Fibroblast of pulmonary artery (primary cell): Measurements from ENCODE around the gene INHBC.

Experiments
- DNase-seq: peaks from one replicate; pipeline ENCODE4 v3.0.0-alpha.2; 2010; ENCODE audit warnings: low read depth
- H3K4me3 ChIP-seq: replicated peaks from 2 replicates; pipeline ENCODE4 v1.5.1; 2011; ENCODE audit warnings: low read depth, mild to moderate bottlenecking, control low read depth, low read length, moderate library complexity
- CTCF ChIP-seq: IDR thresholded peaks from 2 replicates; pipeline ENCODE4 v1.5.1; 2011; ENCODE audit warnings: mild to moderate bottlenecking, control low read depth, low read length, inconsistent platforms; ENCODE audit errors: missing control alignments

INHBC gene

GRCh38 chr12:57460468-57460784 is 25.8 kb downstream of the INHBC start:
- no peak for TF ChIP-seq CTCF
- peak overlapping the region; percentile 79 for H3K4me3 ChIP-seq
- DNase-seq = no peak

- H3K4me3 ChIP-seq = peak overlapping the region; percentile 66
Measured at GRCh38 chr12:57460841-57461275, 26.3 kb downstream of the INHBC start.

GRCh38 chr12:57461276-57461916 is 26.8 kb downstream of the INHBC start:
- DNase-seq = peak; percentile 37
- peak overlapping the region; percentile 66 for H3K4me3 ChIP-seq
- no peak for TF ChIP-seq CTCF

More at GRCh38 chr12:57460841-57461275, 26.3 kb downstream of the INHBC start:
- TF ChIP-seq CTCF = no peak
- no peak for DNase-seq

- no peak for DNase-seq
- peak overlapping the region; percentile 66 for H3K4me3 ChIP-seq
- no peak for TF ChIP-seq CTCF
Measured at GRCh38 chr12:57461917-57462250, 27.3 kb downstream of the INHBC start.

GRCh38 chr12:57462251-57462911 is 27.8 kb downstream of the INHBC start:
- TF ChIP-seq CTCF = peak; percentile 98
- peak overlapping the region; percentile 66 for H3K4me3 ChIP-seq
- DNase-seq = peak; percentile 90

GRCh38 chr12:57462912-57463253 is 28.3 kb downstream of the INHBC start:
- no peak for TF ChIP-seq CTCF
- DNase-seq = no peak
- no peak overlapping the region for H3K4me3 ChIP-seq

- H3K4me3 ChIP-seq = no peak overlapping the region
- no peak for DNase-seq
- TF ChIP-seq CTCF = no peak
Measured at GRCh38 chr12:57464569-57464968, 30.0 kb downstream of the INHBC start.
